HG02759 (cell line): Measurements from ENCODE around the gene WNT1.

Source experiments
- ATAC-seq: cut with Tn5 transposase; IDR thresholded peaks from one replicate; pipeline ENCODE4 v1.9.1; 2021; ENCODE audit warnings: mild to moderate bottlenecking, moderate library complexity; ENCODE audit not compliant: unreplicated experiment

The WNT1 gene

DNA sequence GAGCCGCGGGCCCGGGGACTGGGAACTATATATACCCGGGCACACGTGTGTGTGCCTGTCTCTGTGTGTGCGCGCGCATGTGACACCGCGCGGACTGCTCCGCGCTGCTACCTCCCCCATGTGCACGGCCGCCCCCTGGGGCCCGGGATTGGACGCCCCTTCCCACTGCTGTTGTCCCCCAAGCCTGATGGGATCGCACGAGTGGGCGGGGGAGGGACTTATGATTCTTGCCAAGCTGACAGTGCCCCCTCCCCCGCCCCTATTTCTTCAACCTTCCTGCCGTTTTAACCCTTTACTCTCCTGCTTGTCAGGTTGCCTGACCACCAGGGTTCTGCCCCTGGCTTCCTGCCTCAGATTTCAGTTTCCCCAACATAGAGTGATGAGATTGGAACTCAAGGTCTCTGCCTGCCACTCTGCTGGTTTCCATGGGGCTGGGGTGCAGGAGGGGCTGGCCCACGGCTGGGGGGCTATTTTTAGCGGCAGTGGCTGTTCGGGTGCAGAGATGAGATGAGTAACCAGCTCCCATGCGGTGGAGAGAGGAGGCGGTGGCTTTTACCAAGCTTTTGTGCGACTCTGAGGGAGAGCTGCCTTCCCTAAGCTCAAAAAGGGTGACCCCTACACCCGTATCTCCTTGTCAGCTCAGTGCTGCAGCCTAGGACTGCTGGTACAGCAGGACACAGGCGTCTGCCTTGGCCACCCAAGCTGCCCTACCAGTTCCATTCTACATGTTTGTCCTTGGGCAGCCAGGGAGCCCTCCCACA is 21.4 kb downstream of the WNT1 start, which contains the start of gene DDN:
Gene DDN, minus strand, starts transcription at position 5 of the 761 bp plus-strand sequence. CDS start 88 bp downstream, outside the sequence.
- peak; percentile 53 for ATAC-seq

DNA sequence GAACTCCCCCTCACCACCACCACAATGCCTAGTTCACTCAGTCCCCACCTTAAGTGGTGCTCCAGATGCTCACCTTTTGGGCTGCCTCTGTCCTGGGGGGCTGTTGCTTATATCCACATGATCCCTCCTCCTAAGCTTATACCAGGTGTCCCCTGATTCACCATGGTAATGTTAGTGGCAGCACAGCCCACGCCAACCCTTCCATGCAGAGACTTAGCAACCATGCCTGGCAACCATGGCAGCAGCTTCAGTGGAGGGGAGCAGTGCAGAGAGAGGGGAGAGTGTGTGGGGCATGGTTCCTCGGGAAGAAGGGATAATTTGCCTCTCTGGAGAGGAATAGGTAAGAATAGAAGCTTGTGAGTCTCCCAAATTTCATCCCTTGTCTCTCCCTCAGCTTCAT is 22.2 kb downstream of the WNT1 start:
- no peak for ATAC-seq

DNA sequence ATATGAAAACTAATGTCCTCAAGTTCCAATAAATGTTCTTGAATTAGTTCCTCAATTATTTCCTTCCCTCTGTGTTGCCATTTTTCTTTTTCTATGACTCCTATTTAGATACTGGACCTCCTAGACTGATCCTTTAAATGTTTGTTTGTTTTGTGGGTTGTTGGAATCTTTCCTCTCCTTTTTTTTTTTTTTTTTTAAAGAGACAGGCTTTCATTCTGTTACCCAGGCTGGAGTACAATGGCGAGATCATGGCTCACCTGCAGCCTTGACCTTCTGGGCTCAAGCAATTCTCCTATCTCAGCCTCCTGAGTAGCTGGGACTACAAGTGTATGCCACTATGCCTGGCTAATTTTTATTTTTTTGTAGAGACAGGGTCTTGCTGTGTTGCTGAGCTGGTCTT is 30.8 kb downstream of the WNT1 start:
- ATAC-seq = no peak

DNA sequence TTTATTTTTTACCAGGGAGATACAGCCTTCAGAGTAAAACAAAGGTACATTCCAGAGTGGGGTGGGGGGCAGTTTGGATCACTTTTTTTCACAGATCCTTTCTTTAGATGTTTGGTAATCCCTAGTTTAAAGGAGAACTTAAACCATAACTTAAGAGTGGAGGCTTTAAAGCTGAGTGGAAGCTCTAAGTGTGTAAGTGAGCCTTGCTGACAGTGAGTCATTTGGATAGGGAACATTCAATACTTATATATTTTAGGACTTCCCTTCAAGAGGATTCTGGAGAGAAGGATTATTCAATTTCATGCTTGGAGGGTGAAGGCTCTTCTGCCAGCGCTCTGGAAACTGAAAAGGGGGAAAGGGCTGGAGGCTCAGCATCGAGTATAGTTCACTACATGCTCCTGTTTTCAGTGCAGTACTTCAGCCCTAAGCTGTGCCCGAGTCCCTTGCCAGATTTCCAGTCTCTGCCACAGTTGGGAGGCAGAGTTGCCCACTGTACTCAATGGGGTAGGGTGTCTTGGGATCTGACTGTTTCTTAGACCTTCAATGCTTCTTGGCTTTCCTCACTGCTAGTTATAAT is 32.1 kb downstream of the WNT1 start:
- no peak for ATAC-seq

DNA sequence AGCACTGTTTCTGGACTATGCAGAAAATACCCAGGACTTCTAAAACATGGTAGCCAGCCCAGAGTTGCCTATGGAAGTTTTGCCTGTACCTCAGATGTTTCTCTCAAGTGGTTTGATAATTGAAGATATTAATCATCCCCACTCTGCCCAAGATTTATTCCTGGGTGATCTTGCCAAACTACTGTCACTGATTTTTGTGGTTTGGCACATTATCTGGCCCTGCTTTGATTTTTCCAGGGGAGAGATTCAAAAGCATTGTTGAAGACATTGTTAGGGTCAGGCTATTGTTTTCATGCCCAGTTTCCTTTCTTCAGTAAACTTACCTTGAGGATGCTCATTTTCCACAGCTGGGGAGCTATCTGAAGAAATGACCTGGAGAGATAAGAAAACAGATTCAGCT is 34.6 kb downstream of the WNT1 start:
- ATAC-seq = no peak

DNA sequence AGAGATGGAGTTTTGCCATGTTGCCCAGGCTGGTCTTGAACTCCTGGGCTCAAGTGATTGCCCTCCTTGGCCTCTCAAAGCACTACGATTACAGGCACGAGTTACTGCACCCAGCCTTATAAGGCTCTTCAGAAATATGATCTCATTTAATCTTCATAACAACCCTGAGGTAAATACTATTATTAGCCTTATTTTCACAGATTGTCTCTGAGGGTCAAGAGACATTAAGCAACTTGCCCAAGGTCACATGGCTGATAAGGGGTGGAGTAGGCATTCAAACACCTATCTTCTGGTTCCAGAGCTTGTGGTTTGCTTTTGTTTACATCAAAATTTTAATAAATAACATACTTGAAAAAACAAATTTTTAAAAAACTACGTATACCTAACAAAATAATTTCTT is 35.3 kb downstream of the WNT1 start:
- no peak for ATAC-seq

DNA sequence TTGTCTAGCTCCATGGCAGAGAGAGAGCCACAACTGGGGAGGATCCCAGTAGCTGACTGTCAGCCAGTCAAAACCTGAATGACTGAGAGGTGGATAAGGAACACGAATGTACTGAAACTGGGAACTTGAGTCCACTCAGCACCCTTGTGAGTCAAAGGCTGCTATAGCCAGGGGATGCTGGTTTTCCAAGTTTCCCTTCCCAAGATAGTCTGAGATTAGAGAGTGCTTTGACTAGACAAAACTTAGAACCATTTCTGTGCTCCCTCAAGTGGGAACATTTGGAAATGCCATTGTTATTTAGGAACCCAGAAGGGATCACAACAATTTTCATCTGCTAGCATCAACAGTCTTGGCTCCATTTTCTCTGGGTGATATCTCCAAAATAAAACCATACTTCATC is 36.4 kb downstream of the WNT1 start:
- no peak for ATAC-seq

DNA sequence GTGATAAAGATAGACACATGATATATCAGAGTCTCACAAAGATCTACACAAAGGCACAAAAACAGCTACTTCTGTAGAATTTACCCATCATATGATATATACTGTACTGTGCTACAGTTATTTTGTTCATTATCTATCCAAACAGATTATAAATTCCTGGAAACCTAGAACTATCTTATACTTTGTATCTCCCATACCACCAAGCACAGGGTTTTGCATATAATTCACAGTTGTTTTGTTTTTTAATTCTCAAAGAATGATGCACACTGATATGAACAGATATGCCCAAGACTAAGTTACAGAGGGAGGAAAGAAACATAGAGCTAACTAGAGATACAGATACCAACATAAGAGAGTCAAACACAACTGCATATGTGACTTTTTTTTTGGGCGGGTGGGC is 37.1 kb downstream of the WNT1 start:
- no peak for ATAC-seq

DNA sequence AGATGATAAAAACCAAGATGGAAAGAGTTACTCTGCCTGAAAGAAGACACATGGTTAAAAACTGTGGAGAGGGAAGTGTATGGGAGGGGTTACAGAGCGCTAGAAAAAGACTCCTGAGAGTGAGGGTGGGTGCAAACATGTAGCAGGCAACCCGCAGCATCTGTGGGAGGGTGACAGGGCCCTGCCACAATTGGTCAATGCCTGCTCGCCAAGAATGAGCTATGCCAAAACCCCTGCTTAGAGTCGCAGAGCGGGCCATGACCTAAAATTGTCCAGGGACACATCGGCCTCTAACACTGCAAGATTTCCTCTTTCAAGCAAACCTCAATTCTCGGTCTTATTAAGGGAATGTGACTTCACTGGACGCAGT is 39.8 kb downstream of the WNT1 start:
- ATAC-seq = peak; percentile 21

DNA sequence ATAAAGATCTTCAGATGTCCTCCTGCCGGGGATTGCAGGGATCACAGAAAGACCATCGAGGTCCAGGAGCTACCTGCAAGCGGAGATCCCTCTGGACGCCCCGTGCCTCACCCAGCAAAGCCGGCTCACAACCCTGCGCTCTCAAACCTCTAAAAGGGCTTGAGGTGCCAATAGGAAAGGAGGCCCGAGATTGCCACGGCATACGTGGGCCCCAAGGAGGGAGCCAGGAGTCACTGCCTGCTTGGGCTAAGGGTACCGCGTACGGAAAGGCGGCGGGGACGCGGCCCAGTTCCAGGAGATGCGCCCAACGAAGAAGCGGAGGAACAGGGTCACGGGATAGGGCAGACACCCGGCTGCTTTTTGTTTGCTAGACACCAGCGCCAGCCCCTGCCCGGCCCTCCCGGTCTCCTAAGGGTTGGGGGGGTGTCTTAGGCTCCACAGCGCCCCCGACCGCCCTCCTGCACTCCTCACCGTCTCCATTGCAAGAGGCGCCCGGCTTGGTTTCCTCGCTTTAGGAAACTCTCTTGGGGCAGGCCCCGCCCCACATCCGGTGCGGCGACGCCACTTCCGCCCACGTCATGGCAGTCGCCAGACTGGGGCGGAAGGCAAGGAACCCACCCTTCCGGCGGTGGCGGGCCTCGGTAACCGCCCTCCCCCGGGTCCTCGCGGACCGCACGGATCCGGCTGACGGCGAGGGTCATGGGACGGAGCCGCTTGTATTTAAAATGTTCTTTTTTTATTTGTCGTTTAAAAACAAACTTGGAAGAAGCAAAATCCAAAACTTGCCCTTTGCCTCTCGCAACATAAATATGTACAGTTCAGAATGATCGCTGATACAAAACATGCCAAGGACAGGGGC is 40.4 kb downstream of the WNT1 start, which contains the start of gene PRKAG1:
Gene PRKAG1, minus strand, starts transcription at position 516 of the 859 bp plus-strand sequence. Its CDS starts 36 bp downstream, at position 480.
- peak; percentile 93 for ATAC-seq

DNA sequence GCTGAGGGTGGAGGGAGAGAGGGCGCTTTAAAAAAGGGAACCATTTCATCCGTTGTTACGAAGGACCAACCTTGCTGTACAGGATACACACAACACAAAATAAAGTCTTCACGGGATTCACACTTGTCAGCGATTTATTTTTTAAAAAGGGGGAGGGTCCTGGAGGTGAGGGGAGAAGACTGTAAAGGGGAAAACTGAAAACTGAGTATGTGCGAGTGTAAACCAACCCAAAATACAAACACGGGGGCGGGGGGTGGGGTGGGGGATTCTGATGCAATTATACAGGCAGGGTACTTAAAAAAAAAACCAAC is 41.0 kb downstream of the WNT1 start:
- ATAC-seq = no peak

DNA sequence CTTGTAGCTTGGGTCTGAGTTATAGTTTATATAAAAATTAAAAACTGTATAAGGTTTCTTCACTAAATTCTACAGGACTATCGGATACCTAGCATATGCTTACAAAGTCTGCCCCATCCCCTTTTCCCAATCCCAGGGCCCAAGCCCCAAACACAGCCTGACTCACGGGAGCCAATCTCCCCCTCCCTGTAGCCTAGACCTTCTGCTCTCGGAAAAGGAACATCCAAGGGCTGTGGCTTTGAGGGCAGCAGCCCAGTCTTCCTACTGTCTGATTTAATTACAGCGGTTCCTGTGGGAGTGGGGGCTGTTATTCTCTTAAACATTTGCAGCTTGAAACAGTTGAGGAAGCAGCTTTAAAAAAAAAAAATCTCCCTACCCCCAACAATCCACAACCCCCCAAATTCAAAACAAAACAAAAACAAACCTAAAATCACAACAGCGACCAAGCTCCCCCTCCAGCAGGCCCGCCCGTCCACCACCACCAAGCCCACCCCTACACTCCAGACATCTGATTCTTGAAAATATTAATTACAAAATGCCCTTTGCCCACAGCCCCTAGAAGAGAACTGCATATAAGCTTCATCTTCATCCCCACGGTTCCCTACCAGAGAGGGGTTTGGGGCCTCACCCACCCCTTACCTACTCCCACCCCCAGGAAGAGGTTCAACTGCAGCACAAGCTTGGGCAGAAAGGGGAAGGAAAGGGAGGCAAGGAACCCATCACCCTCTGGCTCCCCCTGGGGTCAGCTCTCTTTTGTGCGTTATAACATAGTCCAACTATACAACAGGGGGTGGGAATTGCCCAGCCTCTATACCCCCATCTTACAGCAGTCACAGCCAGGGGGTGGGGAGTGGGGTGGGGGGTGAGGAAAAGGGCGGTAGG is 41.6 kb downstream of the WNT1 start:
- no peak for ATAC-seq

DNA sequence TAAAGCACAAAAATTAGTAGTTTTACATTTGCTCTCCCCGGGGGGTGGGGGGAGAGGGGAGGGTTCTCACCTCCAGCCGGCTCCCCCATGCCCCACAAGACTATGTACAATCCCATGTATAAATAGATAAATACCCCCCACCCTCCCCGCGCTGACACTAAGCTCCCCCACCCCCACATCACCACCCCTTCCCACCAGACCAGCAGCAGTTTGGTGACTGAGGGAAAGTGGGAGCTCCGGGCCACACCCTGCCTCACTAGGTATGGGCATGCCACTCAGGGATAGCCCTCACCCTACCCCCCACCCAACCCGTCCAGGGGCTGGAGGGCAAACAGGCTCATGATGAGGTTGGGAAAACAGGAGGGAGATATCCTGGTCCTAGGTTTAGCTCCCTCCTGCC is 42.3 kb downstream of the WNT1 start:
- ATAC-seq = no peak

DNA sequence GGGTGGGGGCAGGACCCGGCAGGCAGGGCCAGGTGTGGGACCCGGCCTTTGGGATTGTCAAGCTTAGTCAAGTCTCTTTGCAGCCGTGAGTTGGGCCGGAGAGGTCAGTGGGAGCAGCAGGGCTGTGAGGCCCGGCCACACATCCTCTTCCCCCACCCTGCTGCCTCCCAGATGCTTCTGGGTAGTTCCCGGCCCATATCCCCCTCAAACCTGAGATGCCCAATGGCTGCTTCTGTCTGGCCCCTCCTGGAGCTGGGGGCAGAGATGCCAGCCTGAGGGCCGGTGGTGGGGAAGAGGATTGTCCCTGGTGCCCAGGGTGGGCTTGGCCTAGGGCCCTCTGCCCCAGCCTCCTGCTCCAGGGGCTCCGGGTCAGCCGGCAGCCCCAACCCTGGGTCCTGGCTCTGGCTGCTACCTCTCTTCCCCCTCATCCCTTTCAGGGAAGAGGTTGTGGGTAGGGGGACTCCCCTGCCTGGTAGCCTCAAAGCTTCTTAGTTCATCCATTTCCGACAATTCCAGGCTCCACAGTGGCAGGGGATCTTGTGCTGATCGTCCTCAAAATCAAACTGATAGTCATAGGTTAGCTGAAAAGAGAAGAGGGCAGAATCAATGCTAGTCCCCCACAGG is 43.3 kb downstream of the WNT1 start:
- ATAC-seq = no peak

DNA sequence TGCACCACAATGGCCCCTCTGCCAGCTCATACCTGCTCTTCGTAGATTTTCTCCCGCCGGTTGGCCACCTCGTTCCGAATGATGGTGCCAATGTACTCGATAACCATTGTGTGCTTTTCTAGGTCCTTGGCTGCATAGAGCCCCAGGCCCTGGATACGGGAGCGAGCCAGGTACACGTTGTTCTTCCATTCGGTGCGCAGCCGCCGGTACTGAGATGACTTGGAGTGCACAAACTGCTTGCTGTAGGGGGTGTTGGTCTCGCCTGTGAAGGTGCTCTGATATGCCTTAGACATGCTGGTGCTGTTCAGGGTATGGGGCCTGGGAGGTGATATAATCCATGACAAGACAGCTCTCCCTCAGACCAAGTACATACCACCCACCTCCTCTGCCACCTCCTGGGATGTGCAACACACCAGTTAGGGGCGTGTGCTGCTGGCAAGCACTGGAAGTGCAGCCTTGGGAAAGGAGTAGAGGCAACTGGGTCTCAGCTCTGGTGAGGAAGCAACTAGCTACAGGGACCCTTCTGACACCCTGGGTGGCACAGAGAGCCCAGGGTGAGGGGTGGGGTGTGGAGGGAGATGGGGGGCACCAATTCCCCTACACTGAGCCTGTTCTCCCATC is 44.5 kb downstream of the WNT1 start:
- ATAC-seq = no peak

DNA sequence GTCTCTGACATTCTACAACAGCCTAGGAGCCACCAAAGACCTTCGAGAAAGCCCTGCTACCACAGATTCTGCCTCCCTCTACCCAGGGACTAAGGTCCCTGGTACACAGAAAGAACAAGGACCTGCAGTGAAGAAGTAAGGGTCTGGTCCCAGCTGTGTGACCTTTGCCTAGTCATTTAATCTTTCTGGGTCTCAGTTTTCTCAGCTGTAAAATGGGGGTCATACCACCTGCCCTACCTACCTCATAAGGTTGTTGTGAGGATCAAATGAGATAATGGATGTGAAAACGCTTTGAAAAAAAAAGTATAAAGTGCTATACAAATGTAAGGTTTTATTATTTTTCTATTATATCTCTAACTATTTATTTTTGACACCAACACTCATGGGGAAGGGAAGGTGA is 45.7 kb downstream of the WNT1 start:
- no peak for ATAC-seq

DNA sequence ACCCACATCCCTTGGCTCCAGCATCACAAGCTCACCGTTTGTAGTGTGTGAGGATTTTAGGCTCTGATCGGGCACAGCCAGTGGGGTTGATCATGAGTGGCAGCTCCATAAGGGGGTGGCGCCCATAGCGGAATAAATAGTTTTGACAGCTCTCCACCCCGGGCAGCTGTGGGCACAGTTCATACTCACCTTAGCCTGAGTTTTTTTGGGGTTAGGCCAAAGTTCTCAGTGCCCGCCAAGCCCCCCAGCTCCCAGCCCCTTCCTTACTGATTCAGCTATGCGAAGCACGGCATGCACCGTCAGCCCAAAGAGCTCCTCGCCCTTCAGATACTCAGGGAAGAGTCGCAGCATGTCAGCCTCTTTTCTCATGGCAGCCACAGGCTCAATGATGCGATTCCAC is 46.4 kb downstream of the WNT1 start:
- ATAC-seq = no peak

DNA sequence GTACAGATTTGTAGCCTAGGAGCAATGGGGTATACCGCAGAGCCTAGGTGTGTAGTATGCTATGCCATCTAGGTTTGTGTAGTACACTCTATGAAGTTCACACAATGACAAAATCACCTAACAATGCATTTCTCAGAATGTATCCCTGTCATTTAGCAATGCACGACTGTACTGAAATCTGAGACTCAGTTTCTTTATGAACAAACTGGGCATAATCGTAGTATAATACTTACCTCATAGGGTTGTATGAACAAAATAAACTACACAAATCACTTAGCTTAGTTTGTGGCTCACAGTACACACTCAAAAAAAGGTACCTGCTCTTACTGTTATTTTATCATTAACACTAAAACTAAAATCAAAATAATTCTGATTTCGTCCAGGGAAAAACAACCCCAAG is 47.3 kb downstream of the WNT1 start:
- ATAC-seq = no peak

DNA sequence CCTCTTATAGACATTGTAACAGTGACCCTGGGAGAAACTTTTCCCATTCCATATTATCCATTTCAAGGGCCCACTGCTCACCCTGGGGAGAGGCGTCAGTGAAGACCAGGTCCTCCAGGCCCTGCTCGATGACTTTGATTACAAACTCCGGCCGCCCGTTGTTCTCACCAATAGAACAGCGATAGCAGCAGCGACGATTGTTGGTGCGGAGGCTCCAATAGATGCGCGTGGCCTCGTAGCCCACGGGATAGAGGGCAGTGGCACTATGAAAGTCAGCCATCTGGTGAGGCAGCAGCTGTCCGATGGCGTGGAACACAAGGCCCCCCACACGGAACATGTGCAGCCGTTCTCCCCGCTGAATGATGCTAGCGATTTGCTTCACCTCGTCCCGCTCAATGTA is 48.0 kb downstream of the WNT1 start:
- ATAC-seq = no peak
